HUES6 (cell line): ENCODE results near the gene SP6.

Source experiments
- H3K27ac ChIP-seq: 2 replicates; pipeline ENCODE4 v1.7.0; 2013; ENCODE audit warnings: low read depth, mild to moderate bottlenecking, low read length, inconsistent platforms
- H3K27me3 ChIP-seq: 2 replicates; pipeline ENCODE4 v1.6.1; 2013; ENCODE audit warnings: low read length; ENCODE audit not compliant: control insufficient read depth, insufficient read depth
- H3K36me3 ChIP-seq: 2 replicates; pipeline ENCODE4 v1.6.1; 2013; ENCODE audit warnings: low read length; ENCODE audit not compliant: control insufficient read depth, insufficient read depth
- H3K4me1 ChIP-seq: 2 replicates; pipeline ENCODE4 v1.6.1; 2013; ENCODE audit warnings: low read length; ENCODE audit not compliant: control insufficient read depth, insufficient read depth
- H3K4me3 ChIP-seq: 2 replicates; pipeline ENCODE4 v1.5.1; 2013; ENCODE audit warnings: low read depth, low read length
- H3K9ac ChIP-seq: one replicate; pipeline ENCODE4 v1.6.1; 2013; ENCODE audit warnings: mild to moderate bottlenecking, low read length
- H3K9me3 ChIP-seq: 2 replicates; pipeline ENCODE4 v1.6.1; 2013; ENCODE audit warnings: low read depth, low read length; ENCODE audit not compliant: control insufficient read depth, insufficient read depth

The SP6 gene

GRCh38 chr17:47851764-47852112 lies 775 bp upstream of the SP6 start:
- Histone ChIP-seq H3K4me3 (peak overlapping the region; percentile 72), H3K27me3 (peaks cover 96% of the 10 kb centered on the region), H3K27ac (no peak overlapping the region), H3K4me1 (peaks cover 63% of the 10 kb centered on the region), H3K9ac (no peak overlapping the region), H3K36me3 (no peaks in the 10 kb centered on the region), H3K9me3 (no peaks in the 10 kb centered on the region)

GRCh38 chr17:47850373-47850691 lies 631 bp downstream of the SP6 start:
- Histone ChIP-seq H3K27me3 (peaks cover 96% of the 10 kb centered on the region), H3K9ac (peak overlapping the region; percentile 55), H3K9me3 (no peaks in the 10 kb centered on the region), H3K4me1 (peaks cover 62% of the 10 kb centered on the region), H3K27ac (no peak overlapping the region), H3K36me3 (no peaks in the 10 kb centered on the region), H3K4me3 (peak overlapping the region; percentile 72)

GRCh38 chr17:47848198-47848513 lies 2.8 kb downstream of the SP6 start:
- Histone ChIP-seq H3K9me3 (no peaks in the 10 kb centered on the region), H3K27ac (no peak overlapping the region), H3K9ac (peak overlapping the region; percentile 19), H3K4me1 (peaks cover 75% of the 10 kb centered on the region), H3K27me3 (peaks cover 81% of the 10 kb centered on the region), H3K4me3 (peak overlapping the region; percentile 61), H3K36me3 (no peaks in the 10 kb centered on the region)

- no peak overlapping the region for H3K27ac ChIP-seq
- no peaks in the 10 kb centered on the region for H3K36me3 ChIP-seq
- peaks cover 76% of the 10 kb centered on the region for H3K27me3 ChIP-seq
- peaks cover 73% of the 10 kb centered on the region for H3K4me1 ChIP-seq
- H3K9ac ChIP-seq = no peak overlapping the region
- H3K9me3 ChIP-seq = no peaks in the 10 kb centered on the region
- peak overlapping the region; percentile 61 for H3K4me3 ChIP-seq
Observed at GRCh38 chr17:47847341-47848197, 3.4 kb downstream of the SP6 start.

GRCh38 chr17:47846716-47847340 lies 4.1 kb downstream of the SP6 start:
- Histone ChIP-seq H3K4me1 (peaks cover 67% of the 10 kb centered on the region), H3K9ac (no peak overlapping the region), H3K36me3 (no peaks in the 10 kb centered on the region), H3K4me3 (peak overlapping the region; percentile 61), H3K9me3 (no peaks in the 10 kb centered on the region), H3K27ac (no peak overlapping the region), H3K27me3 (peaks cover 68% of the 10 kb centered on the region)

GRCh38 chr17:47845716-47846075 lies 5.3 kb downstream of the SP6 start:
- H3K27me3 ChIP-seq = peaks cover 61% of the 10 kb centered on the region

GRCh38 chr17:47844814-47845715 lies 5.9 kb downstream of the SP6 start:
- H3K27ac ChIP-seq = no peak overlapping the region
- H3K4me1 ChIP-seq = peaks cover 71% of the 10 kb centered on the region
- no peaks in the 10 kb centered on the region for H3K9me3 ChIP-seq
- no peaks in the 10 kb centered on the region for H3K36me3 ChIP-seq
- no peak overlapping the region for H3K9ac ChIP-seq
- H3K27me3 ChIP-seq = peaks cover 54% of the 10 kb centered on the region
- no peak overlapping the region for H3K4me3 ChIP-seq

More at GRCh38 chr17:47845716-47846075, 5.3 kb downstream of the SP6 start:
- Histone ChIP-seq H3K9me3 (no peaks in the 10 kb centered on the region), H3K4me3 (no peak overlapping the region), H3K27ac (no peak overlapping the region), H3K36me3 (no peaks in the 10 kb centered on the region), H3K4me1 (peaks cover 71% of the 10 kb centered on the region), H3K9ac (no peak overlapping the region)

- Histone ChIP-seq H3K27me3 (peaks cover 46% of the 10 kb centered on the region), H3K4me3 (no peak overlapping the region), H3K9ac (no peak overlapping the region), H3K4me1 (peaks cover 64% of the 10 kb centered on the region), H3K9me3 (no peaks in the 10 kb centered on the region), H3K27ac (no peak overlapping the region), H3K36me3 (no peaks in the 10 kb centered on the region)
Observed at GRCh38 chr17:47844227-47844626, 6.7 kb downstream of the SP6 start.

- no peaks in the 10 kb centered on the region for H3K9me3 ChIP-seq
- H3K4me3 ChIP-seq = no peak overlapping the region
- H3K4me1 ChIP-seq = peaks cover 60% of the 10 kb centered on the region
- H3K27me3 ChIP-seq = peaks cover 37% of the 10 kb centered on the region
- H3K36me3 ChIP-seq = peaks cover 7% of the 10 kb centered on the region
- no peak overlapping the region for H3K9ac ChIP-seq
- no peak overlapping the region for H3K27ac ChIP-seq
Observed at GRCh38 chr17:47843391-47843730, 7.6 kb downstream of the SP6 start.

- no peak overlapping the region for H3K9ac ChIP-seq
- no peak overlapping the region for H3K4me3 ChIP-seq
- H3K9me3 ChIP-seq = no peaks in the 10 kb centered on the region
- H3K27ac ChIP-seq = no peak overlapping the region
- peaks cover 20% of the 10 kb centered on the region for H3K27me3 ChIP-seq
- H3K4me1 ChIP-seq = peaks cover 46% of the 10 kb centered on the region
- peaks cover 16% of the 10 kb centered on the region for H3K36me3 ChIP-seq
Observed at GRCh38 chr17:47841488-47842291, 9.3 kb downstream of the SP6 start.
